ENCODE data around the gene SELE.

The SELE gene

GRCh38 chr1:169682071-169682470, 51.8 kb downstream of the SELE start:
- TF ChIP-seq CTCF (conservative IDR thresholded peaks at IDR 0.05; ENCODE audit: low read length), result no peak
- no peak for TF ChIP-seq EZH2phosphoT487 (IDR thresholded peaks at IDR 0.05; ENCODE audit: borderline replicate concordance)
- Histone ChIP-seq H3K27me3 (ENCODE audit: insufficient read depth, low read length, poor library complexity, severe bottlenecking) (no peaks in the 10 kb centered on the region), H2AFZ (ENCODE audit: low read length) (no peak overlapping the region), H3K4me1 (ENCODE audit: insufficient read depth, low read length, poor library complexity, severe bottlenecking) (peaks cover 41% of the 10 kb centered on the region), H3K4me3 (ENCODE audit: low read length, poor library complexity, severe bottlenecking) (no peak overlapping the region), H4K20me1 (ENCODE audit: insufficient read depth, low read length, poor library complexity, severe bottlenecking) (no peaks in the 10 kb centered on the region), H3K4me2 (ENCODE audit: low read depth, low read length, poor library complexity, severe bottlenecking) (peak overlapping the region; percentile 6), H3K79me2 (ENCODE audit: insufficient read depth, low read length) (no peaks in the 10 kb centered on the region), H3K9me2 (replicated peaks; ENCODE audit: low read depth, low read length) (no peaks in the 10 kb centered on the region), H3K9me3 (ENCODE audit: insufficient read depth, low read depth, low read length) (no peaks in the 10 kb centered on the region), H3K36me3 (ENCODE audit: insufficient read depth, low read length) (no peaks in the 10 kb centered on the region), H3K9ac (ENCODE audit: low read depth, low read length, poor library complexity, severe bottlenecking) (peak overlapping the region; percentile 43), H3F3A (ENCODE audit: low read depth) (no peaks in the 10 kb centered on the region)

- Histone ChIP-seq H3K4me1 (ENCODE audit: insufficient read depth, low read length, poor library complexity, severe bottlenecking) (peaks cover 50% of the 10 kb centered on the region), H3K9me2 (replicated peaks; ENCODE audit: low read depth, low read length) (no peaks in the 10 kb centered on the region), H3K9me3 (ENCODE audit: insufficient read depth, low read depth, low read length) (no peaks in the 10 kb centered on the region), H3K79me2 (ENCODE audit: insufficient read depth, low read length) (no peaks in the 10 kb centered on the region), H2AFZ (ENCODE audit: low read length) (peak overlapping the region; percentile 21; the same call in 1 of the 2 replicates), H3K27me3 (ENCODE audit: insufficient read depth, low read length, poor library complexity, severe bottlenecking) (no peaks in the 10 kb centered on the region), H3K4me3 (ENCODE audit: low read length, poor library complexity, severe bottlenecking) (no peak overlapping the region), H3K9ac (ENCODE audit: low read depth, low read length, poor library complexity, severe bottlenecking) (peak overlapping the region; percentile 43), H4K20me1 (ENCODE audit: insufficient read depth, low read length, poor library complexity, severe bottlenecking) (no peaks in the 10 kb centered on the region), H3F3A (ENCODE audit: low read depth) (no peaks in the 10 kb centered on the region), H3K4me2 (ENCODE audit: low read depth, low read length, poor library complexity, severe bottlenecking) (peak overlapping the region; percentile 8), H3K36me3 (ENCODE audit: insufficient read depth, low read length) (no peaks in the 10 kb centered on the region)
- TF ChIP-seq EZH2phosphoT487 (IDR thresholded peaks at IDR 0.05; ENCODE audit: borderline replicate concordance) (no peak), CTCF (conservative IDR thresholded peaks at IDR 0.05; ENCODE audit: low read length) (no peak)
These were observed 52.7 kb downstream of the SELE start for GRCh38 chr1:169681140-169681539.

GRCh38 chr1:169680377-169681019, 53.4 kb downstream of the SELE start:
- no peaks in the 10 kb centered on the region for H3K79me2 ChIP-seq (ENCODE audit: insufficient read depth, low read length)
- H3K9me3 ChIP-seq (ENCODE audit: insufficient read depth, low read depth, low read length), result no peaks in the 10 kb centered on the region
- H3K27me3 ChIP-seq (ENCODE audit: insufficient read depth, low read length, poor library complexity, severe bottlenecking), result no peaks in the 10 kb centered on the region
- H2AFZ ChIP-seq (ENCODE audit: low read length), result peak overlapping the region; percentile 21
- no peaks in the 10 kb centered on the region for H3K36me3 ChIP-seq (ENCODE audit: insufficient read depth, low read length)
- H3K4me3 ChIP-seq (ENCODE audit: low read length, poor library complexity, severe bottlenecking), result no peak overlapping the region
- H3F3A ChIP-seq (ENCODE audit: low read depth), result no peaks in the 10 kb centered on the region
- H3K4me1 ChIP-seq (ENCODE audit: insufficient read depth, low read length, poor library complexity, severe bottlenecking), result peaks cover 56% of the 10 kb centered on the region
- peak overlapping the region; percentile 43 for H3K9ac ChIP-seq (ENCODE audit: low read depth, low read length, poor library complexity, severe bottlenecking)
- H3K9me2 ChIP-seq (replicated peaks; ENCODE audit: low read depth, low read length), result no peaks in the 10 kb centered on the region
- H4K20me1 ChIP-seq (ENCODE audit: insufficient read depth, low read length, poor library complexity, severe bottlenecking), result no peaks in the 10 kb centered on the region
- TF ChIP-seq CTCF (conservative IDR thresholded peaks at IDR 0.05; ENCODE audit: low read length), result no peak
- TF ChIP-seq EZH2phosphoT487 (IDR thresholded peaks at IDR 0.05; ENCODE audit: borderline replicate concordance), result no peak
- H3K4me2 ChIP-seq (ENCODE audit: low read depth, low read length, poor library complexity, severe bottlenecking), result peak overlapping the region; percentile 8
